Measurements from ENCODE around the gene KLHL17. TPM values are rescaled to one million over a fixed set of nuclear protein-coding genes. Genes with fewer than 3 reads are reported as not detected.
A peak's percentile ranks its signal among the peaks of the same experiment; 100 is the strongest.

KLHL17 gene
- total and polyA plus RNA-seq, 9 of the 15 experiments (the other 6 are each of a cell fraction or from before 2014, with no cell fraction given) = 0.14 to 84.8 (median 13.0) TPM

GRCh38 chr1:924656-925560, 35.5 kb upstream of the KLHL17 start:
- 1% methylated on average over 60 of the region's 120 CpGs for WGBS (ENCODE audit: insufficient coverage, low coverage, missing lambda C conversion rate)
- Histone ChIP-seq H3K9ac (ENCODE audit: insufficient read depth in 1 of 2, low read depth in 2 of 2, low read length in 2 of 2) (peak overlapping the region in 1 of 2 experiments; percentile 87; a peak in 2 of 4 replicates), H3K27me3 (ENCODE audit: control insufficient read depth in 2 of 2, insufficient read depth in 2 of 2, low read length in 2 of 2) (peaks cover 40 to 77% of the 10 kb centered on the region in 2 experiments), H2AFZ (ENCODE audit: low read depth, low read length) (peak overlapping the region; percentile 79), H3K36me3 (ENCODE audit: control insufficient read depth, insufficient read depth, low read length) (no peaks in the 10 kb centered on the region), H3K4me2 (ENCODE audit: insufficient read depth, low read length) (peak overlapping the region; percentile 65; the same call in 1 of the 2 replicates), H3K9me1 (ENCODE audit: control insufficient read depth, insufficient read depth, low read length) (no peaks in the 10 kb centered on the region), H3K4me1 (replicated peaks in 1 of 2; ENCODE audit: control insufficient read depth in 2 of 2, insufficient read depth in 2 of 2, low read length in 2 of 2) (peaks cover 21 to 94% of the 10 kb centered on the region in 2 experiments), H3K4me3 (peak overlapping the region; percentile 44), H4K20me1 (replicated peaks; ENCODE audit: control insufficient read depth, insufficient read depth, low read length) (peaks cover 58% of the 10 kb centered on the region), H3K79me2 (ENCODE audit: control insufficient read depth, insufficient read depth, low read length) (no peaks in the 10 kb centered on the region), H3K9me3 (replicated peaks; ENCODE audit: control insufficient read depth, insufficient read depth, low read depth, low read length) (no peaks in the 10 kb centered on the region), H3K27ac (ENCODE audit: extremely low read depth, low read depth, low read length) (no peak overlapping the region)
- DNase-seq (ENCODE audit: extremely low read depth in 1 of 4, low spot score in 3 of 4) = peak in 3 of 4 experiments; percentile 54 to 75 (median 71)
- ATAC-seq = no peak
- CTCF ChIA-PET (ENCODE audit: low intra/inter-chr PET ratio) = interaction anchor here (0.6 kb wide), 1 partner anchor 17 kb away, joined by 4 read pairs; no protein-coding TSS in a partner anchor
- POLR2A ChIA-PET = no interaction called here
- no peak for FAIRE-seq
- in situ Hi-C loops (cut with MboI) = no loop called here
- BruUV-seq (replicated peaks) = no TSS peak
- intact Hi-C loops (cut with micrococcal nuclease) = loop anchor here (5.0 kb wide), 1 partner anchor 137 kb away; no protein-coding TSS in a partner anchor
- TF ChIP-seq NRF1 (conservative IDR thresholded peaks at IDR 0.05 in 1 of 2, IDR thresholded peaks at IDR 0.05 in 1 of 2) (peak; percentile 44 to 51; a peak in 2 of 4 replicates), MGA (IDR thresholded peaks at IDR 0.05) (no peak), PHB (CRISPR knock-in tag; IDR thresholded peaks at IDR 0.05) (no peak), MYC (IDR thresholded peaks at IDR 0.05; ENCODE audit: low read depth, low read length) (0 out of 2 replicates have a peak, but pooled peaks have one; percentile 17), MYC (CRISPR knock-in tag; IDR thresholded peaks at IDR 0.05; ENCODE audit: borderline replicate concordance, low read depth) (no peak), ZBTB7A (IDR thresholded peaks at IDR 0.05; ENCODE audit: borderline replicate concordance, control insufficient read depth, low read depth, low read length) (peak; percentile 89), CHD1 (IDR thresholded peaks at IDR 0.05; ENCODE audit: low read length) (peak; percentile 11), CGGBP1 (CRISPR knock-in tag; IDR thresholded peaks at IDR 0.05) (no peak)
